NCI-H2107 treated with DMSO at 0.1 percent for 48 hours (cell line): ENCODE measurements around the gene SLC13A3.
A peak's percentile ranks its signal among the peaks of the same experiment; 100 is the strongest.

Experiments used
- DNase-seq: peaks from one replicate; lab custom pipeline; 2025; ENCODE audit not compliant: unreplicated experiment; lab: John Stamatoyannopoulos, UW

Gene SLC13A3

GRCh38 chr20:46562373-46563169 is 88.7 kb downstream of the SLC13A3 start:
- DNase-seq, result no peak

DNA sequence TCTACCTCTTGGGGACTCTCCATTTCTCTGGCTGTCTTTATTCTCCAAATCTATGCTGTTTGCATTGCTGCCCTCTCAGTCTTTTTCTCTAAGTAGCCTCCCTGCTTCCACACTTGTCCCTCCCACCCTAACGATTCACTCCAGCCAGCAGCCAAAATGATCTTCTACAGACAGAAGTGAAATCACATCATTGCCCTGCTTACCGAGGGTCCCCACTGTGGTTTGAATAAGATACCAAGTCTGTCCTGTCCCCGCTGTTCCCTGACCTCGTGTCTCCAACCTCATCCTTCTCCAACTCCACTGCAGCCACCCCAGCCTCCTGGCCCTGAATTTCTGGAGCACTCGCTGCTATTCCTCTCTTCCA is 89.3 kb downstream of the SLC13A3 start:
- no peak for DNase-seq

DNA sequence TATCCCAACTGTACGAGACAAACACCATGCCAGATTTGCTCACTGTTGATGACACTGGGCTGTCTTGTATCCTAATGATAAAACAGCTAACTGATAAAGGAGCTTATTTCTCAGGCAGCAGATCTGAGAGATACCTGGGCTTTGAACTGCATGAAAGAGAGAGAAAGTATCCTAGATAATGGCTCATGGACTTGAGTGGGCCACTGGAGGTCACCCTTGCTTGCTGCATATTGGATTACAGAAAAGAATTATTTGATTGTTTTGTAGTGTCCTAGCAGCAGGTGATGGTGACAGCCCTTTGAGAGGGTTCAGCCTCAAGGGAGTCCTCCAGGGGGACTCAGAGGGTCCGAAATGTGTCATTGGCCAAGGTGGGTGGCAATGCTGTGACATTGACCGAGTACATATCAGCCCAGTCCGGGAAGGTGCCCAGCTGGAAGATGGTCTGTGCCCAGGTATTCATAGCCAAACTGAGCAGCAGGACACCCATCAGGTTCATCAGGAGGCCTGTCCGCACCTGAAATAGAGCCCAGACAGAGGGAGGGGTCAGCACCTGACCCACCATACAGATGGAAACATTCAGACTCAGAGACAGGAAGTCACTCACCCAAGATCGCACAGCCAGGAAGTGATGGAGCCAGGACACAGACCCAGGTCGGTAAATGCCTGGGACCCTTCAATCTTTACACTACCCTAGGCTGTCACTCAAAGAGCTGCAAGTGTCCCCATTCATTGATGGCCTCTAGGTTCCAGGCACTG is 91.4 kb downstream of the SLC13A3 start:
- DNase-seq, result peak; percentile 19

DNA sequence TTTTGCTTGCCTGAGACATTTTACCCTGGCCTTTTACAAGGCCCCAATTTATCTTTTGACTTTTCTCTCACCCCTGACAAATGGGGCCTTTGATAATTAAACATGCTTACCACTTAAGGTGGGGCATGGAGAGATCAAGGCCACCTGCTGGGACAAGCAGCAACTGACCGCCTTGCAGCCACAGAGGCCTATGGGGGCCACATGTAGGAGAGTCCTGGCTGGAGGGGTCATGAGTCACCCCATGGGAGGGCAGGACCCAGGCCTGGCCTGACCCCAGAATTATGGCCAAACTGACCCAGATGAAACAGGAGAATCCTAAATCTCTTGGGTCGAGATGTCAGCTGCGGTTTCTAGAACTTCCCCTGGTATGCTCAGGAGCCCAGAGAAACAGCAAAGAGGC is 92.3 kb downstream of the SLC13A3 start:
- no peak for DNase-seq

DNA sequence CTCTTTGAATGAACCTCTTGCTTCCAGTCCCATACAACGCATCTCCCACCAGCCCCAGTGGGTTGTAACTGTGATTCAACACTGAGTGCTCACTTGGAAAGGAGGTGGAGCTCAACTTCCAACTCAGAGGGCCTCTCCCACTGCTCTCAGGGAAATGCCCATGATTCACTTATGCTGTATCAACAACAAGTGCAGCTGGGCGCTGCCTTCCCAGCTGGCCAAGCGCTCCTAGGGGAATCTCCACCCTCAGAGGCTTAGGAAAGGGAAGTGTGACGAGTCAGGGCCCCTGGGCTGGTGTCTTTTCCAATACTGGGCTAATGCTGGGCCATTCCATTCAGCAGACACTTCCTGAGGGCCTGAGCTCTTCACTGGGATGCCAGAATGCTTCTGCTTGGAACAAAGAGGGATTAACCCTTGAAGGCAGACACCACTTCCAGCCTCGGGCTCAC is 92.7 kb downstream of the SLC13A3 start:
- no peak for DNase-seq

DNA sequence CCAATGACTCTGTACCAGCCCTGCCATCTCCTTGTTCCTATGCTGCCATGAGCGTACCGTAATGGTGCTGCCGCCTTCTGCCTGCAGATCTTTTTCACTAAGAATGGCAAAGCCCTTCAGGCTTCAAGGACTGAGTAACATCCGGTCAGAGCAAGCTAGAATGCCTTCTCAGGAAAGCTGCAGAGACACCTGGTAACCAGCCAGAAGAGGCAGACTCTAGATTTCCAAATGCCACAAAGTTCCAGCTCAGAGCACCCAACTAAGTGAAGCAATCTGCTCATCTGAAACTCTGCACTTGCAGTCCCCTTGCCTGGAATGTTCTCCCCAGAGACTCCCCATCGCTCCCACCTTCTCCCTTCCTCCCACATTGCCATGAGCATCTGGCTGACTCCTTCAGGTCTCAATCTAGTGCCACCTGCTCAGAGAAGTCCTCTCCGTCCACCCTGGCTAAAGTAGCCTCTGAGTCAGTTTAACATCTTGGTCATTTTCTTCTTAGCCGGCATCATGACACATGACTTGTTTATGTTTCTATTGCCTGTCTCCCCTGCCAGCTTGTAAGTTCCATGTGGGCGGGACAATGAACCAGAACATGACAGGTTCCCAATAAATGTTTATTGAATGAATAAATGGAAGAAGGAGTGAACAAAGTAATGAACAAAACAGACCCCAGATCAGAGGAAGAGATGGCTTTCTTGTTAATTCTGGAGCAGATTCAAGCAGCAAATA is 93.9 kb downstream of the SLC13A3 start:
- DNase-seq, result no peak

DNA sequence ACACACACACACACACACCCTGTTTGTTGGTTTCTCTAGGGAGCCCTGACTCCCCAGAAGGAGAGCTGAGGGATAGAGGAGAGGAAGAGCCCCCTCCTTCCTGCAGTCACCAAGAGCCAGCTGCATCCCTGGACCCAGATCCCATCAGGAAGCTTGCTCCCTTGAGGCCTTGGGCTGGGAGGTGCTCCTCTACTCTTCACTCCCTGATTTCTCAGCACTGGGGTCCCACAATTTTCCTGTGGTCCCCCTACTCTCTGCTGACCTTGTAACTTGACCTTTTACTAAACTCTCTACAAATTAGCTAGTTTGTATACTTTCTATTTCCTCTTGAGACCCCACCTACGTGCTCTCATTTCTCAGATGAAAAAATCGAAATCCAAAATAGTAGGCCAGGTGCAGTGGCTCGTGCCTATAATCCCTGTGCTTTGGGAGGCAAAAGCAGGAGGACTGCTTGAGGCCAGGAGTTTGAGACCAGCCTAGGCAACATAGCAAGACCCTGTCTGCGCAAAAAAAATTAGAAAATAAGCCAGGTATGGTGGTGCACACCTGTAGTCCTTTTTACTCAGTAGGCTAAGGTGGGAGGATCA is 95.8 kb downstream of the SLC13A3 start:
- no peak for DNase-seq

GRCh38 chr20:46554828-46555227 is 96.4 kb downstream of the SLC13A3 start:
- DNase-seq, result no peak

DNA sequence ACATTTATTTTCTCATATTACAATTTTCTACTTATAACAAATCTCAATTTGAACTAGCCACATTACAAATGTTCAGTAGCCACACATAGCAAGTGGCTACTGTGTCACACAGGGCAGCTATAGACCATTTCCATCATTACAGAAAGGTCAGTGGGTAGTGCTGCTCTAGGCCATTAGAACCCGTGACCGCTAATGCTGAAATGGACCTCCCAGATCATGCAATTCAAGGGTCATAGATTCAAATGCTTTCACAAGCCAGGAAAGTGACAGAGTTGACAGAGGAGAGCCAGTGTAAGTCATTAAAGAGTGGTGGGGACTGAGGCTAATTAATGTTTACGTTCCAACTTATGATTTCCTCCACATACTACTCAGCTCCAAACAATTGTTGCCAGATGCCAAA is 97.3 kb downstream of the SLC13A3 start:
- DNase-seq, result no peak

- DNase-seq, result no peak
Measured at GRCh38 chr20:46552460-46553420, 98.5 kb downstream of the SLC13A3 start.

DNA sequence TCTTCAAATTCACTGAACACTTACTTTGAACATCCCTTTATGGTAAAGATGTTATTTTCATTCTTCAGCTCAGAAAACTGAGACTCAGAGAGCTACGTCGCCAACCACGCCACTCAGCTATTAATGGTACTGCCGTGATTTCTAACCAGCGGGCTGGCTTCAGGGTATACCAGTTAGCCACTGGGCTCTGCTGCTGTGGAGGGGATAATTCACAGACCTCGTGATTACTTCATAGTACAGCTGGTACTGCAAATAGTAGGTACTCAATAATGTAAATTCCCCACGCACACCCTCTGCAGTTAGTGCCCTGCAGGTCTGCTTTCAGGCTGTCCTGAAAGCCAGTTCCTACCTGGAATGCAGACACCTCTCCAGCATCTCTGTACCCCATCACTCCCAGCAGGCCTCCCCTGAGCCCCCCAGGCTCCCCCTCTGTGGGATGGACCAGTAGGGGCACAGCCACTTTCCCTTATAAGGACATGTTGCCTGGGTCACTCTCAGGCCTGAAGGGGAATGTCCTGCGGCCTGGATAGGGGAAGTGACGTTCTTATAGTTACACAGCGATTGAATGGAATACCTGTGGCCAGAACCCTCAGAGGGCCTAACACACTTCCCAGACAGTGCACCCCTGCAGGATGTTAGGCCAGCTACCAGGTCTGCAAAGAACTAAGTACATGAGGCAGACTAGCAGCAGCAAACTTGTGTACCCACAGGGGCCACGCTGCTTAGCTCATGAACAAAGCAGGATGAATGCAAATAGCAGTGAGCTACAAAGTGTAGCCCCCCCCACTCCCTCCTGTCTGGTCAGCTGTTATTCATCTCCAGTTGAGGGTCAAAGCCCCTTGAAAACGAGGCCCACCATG is 99.5 kb downstream of the SLC13A3 start:
- no peak for DNase-seq

DNA sequence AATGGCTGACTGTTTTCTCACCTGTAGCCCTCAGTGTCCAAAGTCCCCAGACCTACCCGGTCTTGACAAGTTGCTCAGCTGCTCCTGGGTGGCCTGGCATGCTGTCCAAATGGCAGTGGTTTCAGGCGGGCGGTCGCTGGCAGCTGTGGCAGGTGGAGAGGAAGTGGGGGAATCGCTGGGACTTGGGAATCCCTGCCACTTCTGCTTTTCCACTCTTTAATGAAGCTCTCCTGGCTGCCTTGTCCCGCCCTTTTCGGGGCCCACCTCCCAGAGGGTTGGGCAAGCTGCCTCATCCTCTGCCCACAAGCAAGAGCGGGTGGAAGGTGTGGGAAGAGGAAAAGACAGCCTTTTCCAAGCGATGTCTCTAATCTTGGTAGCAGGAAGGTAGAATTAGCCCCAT is 100.8 kb downstream of the SLC13A3 start, which contains the start of gene OCSTAMP:
Gene OCSTAMP (minus strand): TSS at position 194 of the 400 bp plus-strand sequence. CDS start 94 bp downstream, at position 100.
- DNase-seq, result no peak

DNA sequence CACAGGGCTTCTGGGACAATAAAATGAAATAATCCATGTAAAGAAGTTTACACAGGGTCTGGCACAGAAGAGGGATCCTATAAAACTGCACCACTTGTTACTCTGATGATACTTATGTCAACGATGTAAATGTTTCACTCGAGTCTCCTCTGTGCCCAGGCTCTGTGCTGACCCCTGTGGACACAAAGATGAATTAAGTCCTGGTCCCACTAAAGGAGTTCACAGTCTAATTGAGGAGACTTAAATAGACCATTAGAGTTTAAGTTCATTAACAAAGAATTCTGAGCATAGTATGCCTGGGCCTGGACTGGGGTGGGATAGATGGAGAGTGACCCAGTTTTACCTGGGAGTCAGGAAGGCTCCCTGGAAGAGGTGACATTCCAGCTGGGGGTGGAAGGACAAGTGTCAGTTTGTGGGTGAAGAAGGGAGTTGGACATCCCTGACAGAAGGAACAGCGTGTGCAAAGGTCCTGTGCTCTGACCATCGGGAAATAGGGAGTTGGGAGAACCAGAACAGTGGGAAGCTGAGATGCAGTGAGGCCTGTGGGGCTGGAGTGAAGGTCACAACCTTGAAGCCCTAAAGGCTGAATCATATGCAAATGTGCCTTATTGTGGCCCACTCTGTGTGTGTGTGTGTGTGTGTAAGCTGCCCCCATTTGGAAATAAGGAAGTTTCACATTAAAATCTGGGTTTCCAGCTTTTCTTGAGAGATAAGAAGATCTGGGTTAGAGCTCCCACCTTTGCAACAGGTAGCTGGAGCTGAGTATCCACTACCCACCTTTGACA is 101.9 kb downstream of the SLC13A3 start:
- DNase-seq, result no peak

- no peak for DNase-seq
Measured at GRCh38 chr20:46548688-46549087, 102.6 kb downstream of the SLC13A3 start.

GRCh38 chr20:46547995-46548394 is 103.3 kb downstream of the SLC13A3 start:
- DNase-seq, result no peak

- no peak for DNase-seq
Measured at GRCh38 chr20:46546936-46547335, 104.3 kb downstream of the SLC13A3 start.

- DNase-seq, result no peak
Measured at GRCh38 chr20:46546298-46546697, 105.0 kb downstream of the SLC13A3 start.

- DNase-seq, result no peak
Measured at GRCh38 chr20:46545827-46546138, 105.5 kb downstream of the SLC13A3 start.
